ENCODE data around the gene FNDC11.

FNDC11 gene

DNA sequence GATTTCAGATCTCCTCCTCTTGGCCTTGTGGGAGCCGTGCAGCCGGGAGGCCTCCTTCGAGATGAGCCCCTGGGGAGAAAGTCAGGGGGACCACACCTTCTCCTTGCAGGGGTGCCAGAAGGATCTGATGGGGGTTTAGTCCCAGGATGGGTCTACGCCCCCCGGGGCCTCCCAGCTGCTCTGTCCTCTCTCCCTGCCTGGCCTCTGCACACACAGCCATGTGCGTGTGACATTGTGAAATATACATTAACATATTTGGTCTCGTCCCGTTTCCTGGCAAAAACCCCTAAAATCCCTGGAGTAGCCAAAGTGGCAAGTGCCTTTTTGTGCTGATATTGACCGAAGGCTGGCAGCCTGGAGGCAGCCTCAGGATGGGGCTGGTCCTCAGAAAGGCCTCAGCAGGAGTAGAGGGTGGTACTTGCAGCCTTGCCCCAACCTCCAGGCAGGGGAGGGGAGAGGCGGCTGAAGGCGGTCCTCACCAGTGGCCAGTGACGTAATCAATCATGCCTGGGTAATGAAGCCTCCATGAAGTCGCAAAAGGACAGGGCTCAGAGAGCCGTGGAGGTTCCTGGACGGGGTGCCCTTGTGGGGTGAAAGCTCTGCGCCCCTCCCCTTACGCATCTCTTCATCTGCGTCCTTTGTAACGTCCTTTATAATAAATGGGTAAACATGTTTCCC lies 25.2 kb downstream of the FNDC11 start:
- DNase-seq (ENCODE audit: low read depth, low spot score): no peak

DNA sequence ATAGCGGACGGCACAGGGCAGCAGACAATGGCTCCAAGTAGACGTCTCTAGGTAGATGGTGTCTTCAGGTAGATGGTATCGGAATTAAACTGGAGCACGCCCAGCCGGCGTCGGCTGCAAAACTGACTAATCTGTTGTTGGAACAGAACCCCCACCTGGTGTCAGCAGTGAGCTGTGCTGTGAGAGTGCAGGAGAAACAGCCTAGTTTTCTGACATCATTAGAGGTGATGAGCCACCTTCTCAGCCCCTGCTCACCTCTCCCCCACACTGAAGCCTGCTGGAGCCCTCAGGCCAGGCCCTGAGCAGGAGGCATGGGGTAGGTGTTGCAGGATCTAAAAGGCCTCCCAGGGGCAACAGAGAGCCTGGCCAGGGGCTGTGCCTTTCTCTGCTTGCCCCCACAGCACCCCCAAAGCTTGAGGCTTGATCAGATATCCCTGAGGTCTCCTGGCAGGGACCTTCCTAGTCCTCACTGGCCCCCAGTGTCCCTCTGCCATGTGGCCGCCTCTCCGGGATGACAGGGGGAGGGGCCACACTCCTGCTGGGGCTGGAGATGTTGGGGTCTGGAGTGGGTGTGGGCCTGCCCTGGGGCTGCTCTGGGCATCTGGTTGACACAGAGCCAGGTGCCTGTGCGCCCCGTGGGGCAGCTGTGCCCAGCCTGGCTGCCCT lies 27.0 kb downstream of the FNDC11 start:
- DNase-seq (ENCODE audit: low read depth, low spot score): peak; percentile 43

DNA sequence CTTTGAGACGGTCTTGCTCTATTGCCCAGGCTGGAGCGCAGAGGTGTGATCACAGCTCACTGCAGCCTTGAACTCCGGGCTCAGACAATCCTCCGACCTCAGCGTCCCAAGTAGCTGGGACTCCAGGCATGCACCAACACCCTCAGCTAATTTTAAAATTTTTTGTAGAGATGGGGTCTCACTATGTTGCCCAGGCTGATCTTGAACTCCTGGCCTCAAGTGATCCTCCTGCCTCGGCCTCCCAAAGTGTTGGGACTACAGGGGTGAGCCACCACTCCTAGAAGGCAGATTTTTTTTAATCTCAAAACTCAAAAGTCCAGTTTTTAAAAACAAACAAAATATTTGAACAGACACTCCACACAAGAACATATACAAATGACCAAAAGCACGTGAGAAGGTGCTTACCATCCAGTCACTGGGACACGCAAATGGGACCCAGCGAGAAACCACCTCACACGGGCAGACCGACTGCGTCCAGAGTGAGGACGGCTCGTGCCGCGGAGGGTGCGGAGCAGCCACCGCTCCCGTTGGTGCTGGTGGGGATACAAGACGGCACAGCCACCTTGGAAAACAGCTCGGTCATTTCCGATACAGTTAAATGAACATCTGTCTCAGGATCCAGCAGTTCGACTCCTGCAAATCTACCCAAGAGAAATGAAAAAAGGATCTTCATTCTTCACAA lies 28.6 kb downstream of the FNDC11 start:
- no peak for DNase-seq (ENCODE audit: low read depth, low spot score)

DNA sequence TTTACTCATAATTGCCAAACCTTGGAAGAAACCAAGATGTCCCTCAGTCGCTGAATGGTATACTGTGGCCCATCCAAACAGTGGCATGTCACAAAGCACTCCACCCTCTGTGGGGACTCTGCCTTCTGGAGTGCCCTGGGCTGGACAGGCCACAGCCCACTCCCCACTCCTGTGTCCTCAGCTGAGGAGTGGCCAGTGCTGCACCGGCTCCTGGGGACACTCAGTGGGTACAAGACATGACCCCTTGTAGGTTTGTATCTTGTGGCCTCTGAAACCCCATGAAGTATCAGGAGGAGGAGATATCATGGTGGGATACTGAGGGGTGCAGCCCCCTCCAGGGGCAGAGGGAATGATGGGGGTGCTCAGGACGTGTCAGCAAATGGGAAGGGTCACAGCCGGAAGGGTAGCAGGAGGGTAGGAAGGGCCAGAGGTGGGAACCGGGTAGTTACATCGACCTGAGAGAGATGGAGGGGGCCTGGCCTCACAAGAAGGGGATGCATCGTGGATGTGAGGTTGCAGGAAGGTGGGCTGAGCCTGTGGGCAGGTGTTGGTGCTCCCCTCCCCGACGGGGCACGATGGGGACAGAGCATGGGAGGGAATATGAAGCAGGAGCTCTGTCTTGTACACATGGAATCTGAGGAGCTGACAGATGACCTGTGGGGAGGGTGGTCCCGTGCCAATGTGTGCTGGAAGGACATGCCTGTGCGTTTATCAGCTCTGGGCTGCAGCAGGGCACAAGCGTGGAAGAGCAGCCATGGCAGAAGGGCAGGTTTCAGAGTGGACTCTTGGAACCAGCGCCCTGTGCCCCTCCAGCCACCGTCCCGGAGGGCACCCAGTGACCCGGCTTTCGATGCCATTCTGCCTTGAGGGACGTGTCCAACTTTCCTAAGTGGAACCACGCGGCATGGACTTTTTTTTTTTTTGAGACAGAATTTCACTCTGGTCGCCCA lies 31.9 kb downstream of the FNDC11 start:
- DNase-seq (ENCODE audit: low read depth, low spot score): no peak

DNA sequence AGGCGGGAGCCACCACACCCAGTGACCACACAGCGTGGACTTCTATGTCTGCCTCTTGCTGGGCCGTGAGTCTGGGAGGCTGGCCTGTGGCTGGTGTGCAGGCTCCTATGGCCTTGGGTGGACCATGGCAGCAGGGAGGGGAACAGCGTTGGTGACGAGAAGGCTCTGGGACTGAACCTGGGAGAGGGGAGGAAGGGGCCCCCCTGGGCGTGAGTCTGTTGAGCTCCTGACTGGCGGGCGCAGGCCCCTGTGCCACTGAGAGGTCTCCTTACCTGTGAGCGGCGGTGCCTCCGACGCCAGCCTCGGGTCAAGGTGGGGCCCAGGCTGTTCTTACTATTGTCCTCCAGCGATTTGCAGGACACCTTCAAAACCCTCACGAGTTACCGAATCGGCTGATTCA lies 32.8 kb downstream of the FNDC11 start:
- no peak for DNase-seq (ENCODE audit: low read depth, low spot score)

DNA sequence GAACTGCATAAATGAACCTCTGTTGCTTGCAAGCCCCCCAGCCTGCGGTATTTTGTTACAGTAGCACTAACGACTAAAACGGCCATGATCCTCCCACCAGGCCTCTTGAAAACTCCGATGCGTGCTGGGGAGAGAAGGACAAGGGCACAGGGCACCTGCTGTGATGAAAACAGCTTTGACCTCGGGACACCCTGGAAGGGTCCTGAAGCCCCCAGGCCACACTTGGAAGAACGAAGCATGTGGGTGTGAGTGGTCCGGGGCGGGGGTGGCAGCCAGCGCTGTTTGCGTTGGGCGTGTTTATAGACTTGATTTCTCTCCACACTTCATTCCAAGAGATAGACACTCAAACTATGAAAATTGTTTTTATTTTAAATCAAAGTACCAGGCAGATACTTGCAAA lies 33.3 kb downstream of the FNDC11 start:
- no peak for DNase-seq (ENCODE audit: low read depth, low spot score)

DNA sequence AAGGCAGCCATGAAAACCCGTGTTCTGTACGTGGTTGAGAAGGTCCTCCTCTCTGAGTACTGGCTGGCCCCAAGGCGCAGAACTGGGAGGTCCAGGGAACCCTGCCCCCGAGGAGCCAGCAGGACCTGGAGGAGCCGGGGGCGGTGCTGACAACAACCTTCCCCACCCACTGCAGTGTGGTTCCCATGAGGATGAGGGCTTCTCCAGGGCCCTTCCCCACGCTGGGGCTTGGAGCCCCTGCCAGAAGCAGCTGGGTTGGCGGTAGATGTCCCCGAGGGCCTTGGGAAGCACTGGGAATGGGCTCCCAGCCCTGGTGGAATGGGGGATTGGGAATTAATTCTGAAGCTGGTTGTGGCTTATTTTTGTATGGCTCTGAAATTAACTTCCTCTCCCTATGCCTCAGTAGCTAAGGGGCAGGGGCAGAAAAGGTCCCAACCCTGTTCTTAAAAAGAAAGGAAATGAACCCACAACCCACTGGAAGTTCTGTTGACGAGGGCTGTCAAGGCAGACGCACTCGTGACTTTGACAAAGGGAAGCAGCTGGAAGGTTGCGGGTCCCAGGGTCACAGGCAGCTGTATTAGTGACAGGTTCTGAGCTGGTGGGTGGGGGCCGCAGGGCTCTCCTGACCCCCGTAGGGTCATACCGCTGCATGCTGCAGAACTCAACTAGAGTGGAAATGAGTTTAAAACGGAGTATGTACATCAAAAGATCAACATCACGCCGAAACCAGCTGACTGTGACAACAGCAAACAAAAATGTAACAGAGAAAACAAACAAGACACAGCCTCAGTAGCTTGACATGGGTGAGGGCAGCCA lies 34.0 kb downstream of the FNDC11 start:
- no peak for DNase-seq (ENCODE audit: low read depth, low spot score)

DNA sequence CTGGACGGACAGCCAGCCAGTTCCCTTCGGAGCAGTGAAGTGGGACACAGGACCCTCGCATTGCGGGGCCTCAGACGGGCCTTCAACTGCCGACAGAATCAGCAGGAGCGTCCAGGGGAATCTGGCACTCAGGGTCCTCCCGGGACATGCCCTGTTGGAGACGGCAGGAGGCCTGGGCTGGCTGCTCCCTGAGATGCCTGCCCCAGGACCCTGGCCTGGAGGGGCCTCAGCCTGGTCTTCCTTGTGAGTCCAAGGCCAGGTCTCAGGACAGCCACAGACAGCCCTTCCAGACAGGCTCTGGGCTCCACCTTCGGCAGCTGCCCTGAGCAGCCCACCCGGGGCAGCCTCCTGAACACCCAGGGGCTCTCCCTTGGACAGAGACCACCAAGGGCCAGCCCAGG lies 34.7 kb downstream of the FNDC11 start:
- no peak for DNase-seq (ENCODE audit: low read depth, low spot score)

DNA sequence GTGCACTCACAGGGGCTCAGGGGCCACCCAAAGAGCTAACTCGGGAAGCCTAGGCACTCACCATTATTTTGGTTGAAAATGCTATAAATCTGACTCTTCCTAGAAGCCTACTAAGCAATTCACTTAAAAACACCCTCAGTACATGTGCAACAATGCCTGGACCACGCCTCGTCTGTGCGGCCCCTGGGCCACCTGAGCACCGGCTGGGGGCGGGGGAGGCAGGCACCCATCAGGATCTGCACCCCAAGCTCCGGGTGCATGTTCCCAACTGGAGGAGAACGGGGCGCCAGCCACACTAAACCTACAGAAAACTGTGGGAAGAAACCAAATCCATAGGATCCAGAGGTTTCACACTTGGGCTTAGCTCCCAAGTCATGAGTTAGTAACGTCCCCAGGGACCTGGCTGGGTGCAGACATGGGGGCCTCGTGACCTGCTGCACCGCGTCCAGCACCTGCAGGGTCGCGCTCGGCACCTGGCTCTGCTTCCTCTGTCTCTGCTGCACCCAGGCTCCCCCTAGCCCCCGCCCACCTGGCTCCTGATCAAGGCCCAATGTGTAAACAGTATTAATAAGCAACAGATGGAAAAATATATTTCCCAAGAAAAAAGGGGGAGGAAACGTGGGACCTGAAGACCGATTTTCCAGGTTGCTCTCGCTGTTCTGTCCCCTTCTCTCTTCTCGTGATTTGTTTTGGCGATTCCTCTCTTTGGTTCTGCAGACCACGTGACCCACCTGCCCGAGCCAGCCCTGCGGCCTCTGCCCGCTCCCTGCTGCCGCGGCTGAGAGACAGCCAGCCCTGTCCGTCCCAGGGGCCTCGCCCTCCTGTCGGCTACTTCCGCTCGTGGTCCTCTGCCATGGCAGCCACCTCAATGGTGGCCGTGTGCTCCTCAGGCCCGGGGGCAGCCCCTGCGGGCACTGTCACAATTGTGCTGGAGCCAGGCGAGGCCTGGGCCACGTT lies 35.6 kb downstream of the FNDC11 start:
- no peak for DNase-seq (ENCODE audit: low read depth, low spot score)

DNA sequence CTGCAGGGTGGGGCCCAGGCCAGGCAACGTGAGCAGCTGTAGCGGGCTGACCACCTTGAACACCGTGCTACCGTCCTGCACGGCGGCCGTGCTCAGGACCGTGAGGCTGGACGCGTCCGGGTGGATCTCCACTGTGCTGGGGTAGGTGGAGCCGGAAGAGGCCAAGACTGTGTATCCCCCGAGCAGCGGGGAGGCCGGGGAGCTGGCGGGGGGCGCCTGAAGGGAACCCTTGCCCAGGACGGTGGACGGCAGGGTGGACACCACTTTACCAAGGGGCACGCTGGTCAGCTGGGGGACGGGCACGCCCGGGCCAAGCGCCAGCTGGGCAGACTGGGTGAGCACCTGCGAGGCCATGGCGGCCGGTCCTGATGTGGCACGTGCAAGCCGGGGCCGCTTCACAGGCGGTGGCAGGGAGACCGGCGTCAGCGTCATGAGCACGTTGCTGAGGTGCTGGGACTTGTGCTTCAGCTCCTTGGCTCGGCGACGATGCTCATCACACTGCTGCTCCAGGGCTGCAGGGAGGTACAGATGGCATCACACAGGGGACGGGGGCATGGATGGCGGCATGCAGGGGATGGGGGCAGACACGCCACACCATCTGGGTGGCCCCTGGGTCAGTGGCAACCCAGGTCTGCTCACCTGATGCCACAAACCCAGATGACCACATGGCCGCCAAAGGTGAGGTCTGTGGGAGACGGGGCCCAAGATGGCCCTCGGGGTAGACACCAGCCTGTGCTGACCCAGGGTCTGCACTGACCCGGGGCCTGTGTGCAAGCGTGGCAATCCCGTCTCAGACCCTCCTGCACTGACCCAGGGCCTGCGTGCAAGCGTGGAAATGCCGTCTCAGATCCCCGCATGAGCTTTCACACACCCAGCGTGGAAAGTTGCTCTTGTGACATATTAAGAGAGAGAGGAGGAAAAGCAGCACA lies 36.5 kb downstream of the FNDC11 start:
- DNase-seq (ENCODE audit: low read depth, low spot score): no peak

DNA sequence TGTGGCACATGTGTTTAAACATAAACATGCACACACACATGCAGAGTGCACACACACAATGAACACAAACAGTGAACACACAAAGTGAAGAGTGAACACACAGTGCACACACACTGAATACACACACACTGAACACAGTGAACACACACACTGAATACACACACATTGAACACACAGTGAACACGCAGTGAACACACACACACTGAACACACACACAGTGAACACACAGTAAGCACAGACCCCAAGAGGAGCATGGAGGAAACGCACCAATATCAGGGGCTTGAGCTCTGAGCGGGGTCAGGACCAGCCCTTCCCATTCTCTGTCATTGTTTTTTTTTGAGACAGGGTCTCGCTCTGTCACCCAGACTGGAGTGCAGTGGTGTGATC lies 37.2 kb downstream of the FNDC11 start:
- DNase-seq (ENCODE audit: low read depth, low spot score): no peak

DNA sequence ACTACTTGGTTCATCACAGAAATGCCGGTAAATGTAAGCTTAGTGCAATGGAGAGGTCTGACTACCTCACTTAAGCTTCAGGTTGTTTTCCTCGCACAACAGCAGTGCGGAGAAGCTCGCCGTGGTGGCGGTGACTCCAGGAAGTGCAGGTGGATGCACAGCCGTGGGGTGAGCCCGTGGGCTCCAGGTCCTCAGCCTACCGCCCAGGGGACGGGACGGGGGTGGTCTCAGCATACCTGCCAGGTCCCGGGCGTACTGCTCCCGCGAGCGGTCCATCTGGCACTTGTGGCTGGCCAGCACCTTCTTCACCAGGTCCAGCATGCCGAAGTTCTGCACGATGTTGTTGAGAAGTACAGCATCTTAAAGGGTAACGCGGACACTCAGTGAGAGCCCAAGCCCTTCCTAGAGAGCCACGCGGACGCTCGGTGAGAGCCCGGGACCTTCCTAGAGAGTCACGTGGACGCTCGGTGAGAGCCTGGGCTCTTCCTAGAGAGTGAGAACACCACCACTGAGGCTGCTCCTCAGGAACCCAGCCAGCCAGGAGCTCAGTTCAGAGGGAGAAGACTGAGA lies 37.9 kb downstream of the FNDC11 start:
- DNase-seq (ENCODE audit: low read depth, low spot score): no peak

DNA sequence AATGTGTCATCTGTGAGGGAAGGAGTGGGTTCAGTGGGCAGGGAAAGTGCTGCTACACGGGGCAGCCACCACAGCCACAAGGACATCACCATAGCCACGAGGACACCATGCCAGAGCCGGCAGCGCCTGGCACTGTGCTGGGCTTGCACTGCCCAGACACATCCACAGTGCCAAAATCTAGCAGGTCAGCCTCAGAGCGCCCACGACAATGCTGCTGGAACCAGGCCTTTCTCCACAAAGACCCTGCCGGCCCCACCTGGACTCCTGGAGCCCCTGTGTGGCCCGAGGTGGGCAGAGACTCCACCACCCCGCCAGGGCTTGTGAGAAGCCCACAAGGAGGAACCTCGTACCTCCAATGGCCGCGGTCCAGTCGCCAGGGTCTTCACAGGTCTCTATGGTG lies 38.7 kb downstream of the FNDC11 start:
- DNase-seq (ENCODE audit: low read depth, low spot score): no peak

DNA sequence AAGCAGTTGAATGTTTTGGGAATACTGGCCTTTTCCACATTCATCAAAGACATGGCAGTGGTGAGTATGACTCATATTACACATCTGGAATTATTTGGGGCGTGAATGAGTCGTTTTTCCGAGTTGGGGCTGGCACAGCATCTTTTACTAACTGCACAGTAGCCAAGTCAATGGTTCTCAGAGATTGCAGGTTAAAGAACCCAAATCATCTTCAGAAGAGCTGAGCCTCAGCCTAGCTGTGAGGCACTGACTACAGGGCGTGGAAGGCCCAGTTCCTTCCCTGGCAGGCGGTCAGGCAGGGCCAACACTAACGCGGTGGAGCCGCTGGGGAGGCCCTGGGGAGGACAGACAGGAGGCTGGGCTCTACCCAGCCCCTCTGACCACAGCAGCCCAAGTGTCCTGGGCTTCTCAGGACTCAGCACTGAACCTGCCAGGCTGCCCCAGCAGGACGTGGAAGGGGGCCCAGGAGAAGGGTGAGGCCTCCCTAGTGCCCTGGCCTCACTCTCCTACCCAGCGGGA lies 40.1 kb downstream of the FNDC11 start:
- DNase-seq (ENCODE audit: low read depth, low spot score): no peak

DNA sequence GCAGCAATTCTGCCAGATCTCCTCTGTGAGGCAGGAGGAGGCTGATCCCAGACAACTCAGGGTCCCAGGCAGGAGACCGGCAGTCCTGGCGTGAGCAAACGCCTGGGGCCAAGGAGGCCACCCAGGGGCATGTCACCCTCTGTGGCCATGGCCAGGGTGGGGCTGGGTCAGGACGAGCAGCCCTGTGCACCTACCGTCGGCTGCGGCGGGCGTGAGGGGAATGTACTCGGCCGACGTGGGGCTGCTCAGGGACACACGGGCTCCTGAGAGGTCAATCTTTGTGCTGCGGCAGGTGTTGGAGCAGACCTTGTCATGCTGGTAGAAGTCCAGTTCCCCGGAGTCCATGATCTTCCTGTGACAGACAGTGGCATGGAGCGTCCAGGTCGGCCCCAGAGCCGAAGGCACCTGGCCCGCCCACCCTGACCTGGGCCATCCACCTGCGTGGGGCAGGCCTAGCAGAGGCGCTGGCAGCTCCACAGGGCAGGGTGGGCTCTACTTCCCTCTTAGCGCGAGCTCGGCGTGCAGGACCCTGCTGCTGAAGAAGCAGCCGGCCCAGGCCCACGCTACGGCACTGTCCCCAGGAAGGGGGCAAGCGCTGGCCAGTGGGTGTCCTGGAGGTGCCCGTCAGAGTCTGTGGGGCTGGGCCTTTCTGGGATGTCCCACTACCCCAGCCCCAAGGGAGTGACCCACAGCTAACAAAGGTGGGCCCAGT lies 41.6 kb downstream of the FNDC11 start:
- DNase-seq (ENCODE audit: low read depth, low spot score): no peak

DNA sequence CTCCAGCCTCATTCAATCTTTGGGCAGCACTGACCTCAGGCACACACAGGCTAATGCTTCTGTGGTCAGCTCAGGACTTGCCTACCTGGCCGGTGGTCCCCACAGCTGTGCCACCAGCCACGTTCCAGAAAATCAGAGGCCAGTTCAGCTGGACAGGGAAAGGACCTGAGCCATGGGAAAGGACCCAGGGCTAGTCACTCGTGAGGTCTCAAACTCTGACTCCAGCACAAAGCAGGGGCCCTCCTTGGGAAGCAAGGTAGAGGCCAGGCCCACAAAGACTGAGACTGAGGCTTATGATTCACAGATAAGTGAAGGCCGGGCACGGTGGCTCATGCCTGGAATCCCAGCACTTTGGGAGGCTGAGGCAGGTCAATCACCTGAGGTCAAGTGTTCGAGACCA lies 42.5 kb downstream of the FNDC11 start:
- DNase-seq (ENCODE audit: low read depth, low spot score): no peak

DNA sequence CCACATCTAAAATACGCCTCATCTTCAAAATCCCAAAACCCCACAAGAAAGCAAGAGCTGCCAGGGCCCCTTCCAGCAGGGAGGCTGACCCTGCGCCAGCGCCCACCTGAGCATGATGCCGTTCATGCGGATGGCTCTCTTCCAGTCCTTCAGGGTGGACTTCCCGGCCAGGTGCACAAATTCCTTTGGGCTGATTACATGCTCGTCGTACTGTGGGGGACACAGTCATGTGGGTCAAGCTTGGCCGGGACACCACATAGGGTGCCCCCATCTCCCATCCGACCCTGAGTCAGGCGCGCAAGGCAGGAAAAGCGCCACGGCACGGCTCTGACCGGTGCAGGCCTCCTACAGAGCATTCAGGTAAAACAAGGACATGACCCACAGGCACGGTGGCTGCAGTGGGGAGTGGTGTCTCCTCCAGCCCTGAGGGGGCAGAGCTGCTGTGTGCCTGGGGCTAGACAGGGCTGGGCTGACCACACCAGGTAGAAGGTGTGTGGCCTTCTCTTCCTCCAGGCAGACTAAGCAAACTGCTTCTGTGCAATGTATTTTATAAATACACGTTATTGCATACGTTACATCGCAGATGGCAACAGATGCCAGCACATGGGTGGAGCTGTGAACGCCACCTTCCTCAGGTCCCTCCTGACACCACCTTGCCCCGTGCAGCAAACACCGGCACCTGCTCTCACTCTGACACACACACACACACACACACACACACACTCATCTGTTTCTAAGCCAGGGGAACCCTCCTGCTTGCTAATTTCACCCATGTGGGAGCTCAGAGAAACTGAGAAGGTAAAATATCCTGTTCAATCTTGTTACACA lies 43.9 kb downstream of the FNDC11 start:
- DNase-seq (ENCODE audit: low read depth, low spot score): no peak

Data from activated CD4-positive, CD25-positive, alpha-beta regulatory T cell treated with anti-CD3 and anti-CD28 coated beads, Interleukin-2, amount 50 U/mL, for 16 hours (primary cell).